Activated CD8-positive, alpha-beta T cell treated with anti-CD3 and anti-CD28 coated beads for 36 hours (primary cell): ENCODE results near the gene EFCAB6. TPM values are rescaled to one million over a fixed set of nuclear protein-coding genes. Genes with fewer than 3 reads are reported as not detected.

Source experiments
- ATAC-seq: fragments of 200-7000 bp; cut with Tn5 transposase; one replicate; pipeline ENCODE4 v1.10.0; 2021; ENCODE audit warnings: mild to moderate bottlenecking, moderate library complexity
- CTCF ChIA-PET: fragments of 350-600 bp; sonication (Branson Sonifier 250); formaldehyde crosslinking; loops from one replicate; lab custom pipeline; 2021; ENCODE audit warnings: antibody characterized with exemption; lab: Charles Lee
- POLR2A ChIA-PET: fragments of 350-600 bp; sonication (Branson Sonifier 250); formaldehyde crosslinking; loops from one replicate; lab custom pipeline; 2021; ENCODE audit warnings: antibody characterized with exemption; lab: Charles Lee
- DNase-seq: peaks from one replicate; pipeline ENCODE4 v3.0.0-alpha.2; 2020
- H3K27ac Mint-ChIP-seq: one replicate; pipeline ENCODE4 v1.8.0; 2021; ENCODE audit warnings: mild to moderate bottlenecking, mixed read lengths
- H3K27me3 Mint-ChIP-seq: one replicate; pipeline ENCODE4 v1.8.0; 2021; ENCODE audit warnings: mixed read lengths
- H3K36me3 Mint-ChIP-seq: one replicate; pipeline ENCODE4 v1.8.0; 2021; ENCODE audit warnings: low read depth, mixed read lengths
- H3K4me1 Mint-ChIP-seq: one replicate; pipeline ENCODE4 v1.8.0; 2021; ENCODE audit warnings: low read depth, mixed read lengths
- H3K4me3 Mint-ChIP-seq: one replicate; pipeline ENCODE4 v1.8.0; 2021; ENCODE audit warnings: mild to moderate bottlenecking, moderate library complexity, mixed read lengths
- H3K9me3 Mint-ChIP-seq: one replicate; pipeline ENCODE4 v1.8.0; 2021; ENCODE audit warnings: mixed read lengths
- CTCF ChIP-seq: fragments of 200-600 bp; IDR thresholded peaks from one replicate; pipeline ENCODE4 v1.8.0; 2022; ENCODE audit warnings: antibody characterized with exemption, mild to moderate bottlenecking
- intact Hi-C: fragments of 100-400 bp; cut with micrococcal nuclease; formaldehyde crosslinking; loops from one replicate; pipeline ENCODE4 v1.10.0; 2022
- total RNA-seq, 2 experiments: library from RNA; stranded (reverse); gene quantifications; one replicate each; pipeline ENCODE4 v1.2.3, GENCODE V29; 2021

Gene EFCAB6
- total RNA-seq, 2 experiments from 2014 or later, result 0.16 to 0.29 TPM

- CTCF ChIA-PET, result no interaction called here
- POLR2A ChIA-PET, result no interaction called here
- DNase-seq (no peak), ATAC-seq (no peak)
- no peak for TF ChIP-seq CTCF
- Mint-ChIP-seq H3K4me1 (no peaks in the 10 kb centered on the region), H3K9me3 (no peaks in the 10 kb centered on the region), H3K27me3 (peaks cover 5% of the 10 kb centered on the region), H3K36me3 (no peaks in the 10 kb centered on the region), H3K4me3 (no peak overlapping the region), H3K27ac (no peak overlapping the region)
- intact Hi-C loops, result no loop called here
Measured at GRCh38 chr22:43554694-43555365, 257.3 kb downstream of the EFCAB6 start.

GRCh38 chr22:43554259-43554636, 257.9 kb downstream of the EFCAB6 start:
- Mint-ChIP-seq H3K4me3 (no peak overlapping the region), H3K4me1 (no peaks in the 10 kb centered on the region), H3K27me3 (peaks cover 5% of the 10 kb centered on the region), H3K36me3 (no peaks in the 10 kb centered on the region), H3K27ac (no peak overlapping the region), H3K9me3 (no peaks in the 10 kb centered on the region)
- intact Hi-C loops, result no loop called here
- DNase-seq (no peak), ATAC-seq (no peak)
- ChIA-PET POLR2A (no interaction called here), CTCF (no interaction called here)
- no peak for TF ChIP-seq CTCF

DNA sequence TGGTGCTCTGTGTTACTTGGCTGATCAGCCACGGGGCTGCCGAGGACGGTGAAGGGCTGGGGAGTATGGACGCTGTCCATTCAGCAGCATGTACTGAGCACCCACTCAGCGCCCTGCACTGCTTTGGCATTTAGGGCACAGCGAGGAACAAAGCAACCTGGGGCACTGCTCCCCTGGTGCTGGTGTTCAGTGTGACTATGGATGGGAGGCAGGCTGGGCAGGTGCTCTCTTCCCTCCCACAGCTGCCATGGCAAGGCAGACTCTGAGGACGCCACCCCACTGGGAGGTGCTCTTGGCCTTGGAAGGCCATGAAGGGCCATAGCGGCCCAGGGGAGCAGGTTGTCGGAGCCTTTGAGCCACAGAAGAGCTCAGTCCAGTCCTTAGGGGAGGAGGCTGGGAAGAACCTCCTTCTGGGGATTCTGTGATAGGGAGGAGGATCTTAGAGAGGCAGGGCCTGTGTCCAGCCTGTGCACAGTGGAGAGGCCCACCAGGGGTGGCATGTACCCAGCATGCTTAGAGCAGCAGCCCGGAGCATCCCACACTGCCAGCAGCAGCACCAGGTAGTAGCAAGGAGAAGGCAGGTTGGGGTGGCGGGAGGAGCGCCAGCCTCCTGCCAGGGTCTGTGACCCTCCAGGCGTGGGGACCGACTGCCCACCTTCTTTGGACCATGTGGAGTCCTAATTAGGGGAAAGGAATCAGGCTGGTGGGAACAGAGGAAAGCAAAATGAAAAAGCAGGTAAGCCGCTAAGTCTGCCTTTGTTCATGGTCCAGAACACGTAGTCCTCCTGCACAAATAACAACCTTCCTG, 258.4 kb downstream of the EFCAB6 start:
- no peak overlapping the region for H3K4me3 Mint-ChIP-seq
- POLR2A ChIA-PET, result no interaction called here
- TF ChIP-seq CTCF, result no peak
- ATAC-seq (no peak), DNase-seq (no peak)
- peaks cover 5% of the 10 kb centered on the region for H3K27me3 Mint-ChIP-seq
- no peak overlapping the region for H3K27ac Mint-ChIP-seq
- no peaks in the 10 kb centered on the region for H3K9me3 Mint-ChIP-seq
- no peaks in the 10 kb centered on the region for H3K4me1 Mint-ChIP-seq
- intact Hi-C loops, result no loop called here
- CTCF ChIA-PET, result no interaction called here
- no peaks in the 10 kb centered on the region for H3K36me3 Mint-ChIP-seq

GRCh38 chr22:43550672-43551071, 261.4 kb downstream of the EFCAB6 start:
- intact Hi-C loops, result no loop called here
- ATAC-seq, result no peak
- DNase-seq, result no peak
- Mint-ChIP-seq H3K9me3 (no peaks in the 10 kb centered on the region), H3K27ac (no peak overlapping the region), H3K4me3 (no peak overlapping the region), H3K4me1 (no peaks in the 10 kb centered on the region), H3K36me3 (no peaks in the 10 kb centered on the region), H3K27me3 (peaks cover 7% of the 10 kb centered on the region)
- POLR2A ChIA-PET, result no interaction called here
- CTCF ChIA-PET, result no interaction called here
- TF ChIP-seq CTCF, result no peak

GRCh38 chr22:43550024-43550620, 262.0 kb downstream of the EFCAB6 start:
- Mint-ChIP-seq H3K4me3 (no peak overlapping the region), H3K4me1 (no peaks in the 10 kb centered on the region), H3K36me3 (no peaks in the 10 kb centered on the region), H3K27me3 (peaks cover 7% of the 10 kb centered on the region), H3K9me3 (no peaks in the 10 kb centered on the region), H3K27ac (no peak overlapping the region)
- no peak for TF ChIP-seq CTCF
- ChIA-PET POLR2A (no interaction called here), CTCF (interaction anchor here (0.9 kb wide), 1 partner anchor 265 kb away, joined by 3 read pairs; no protein-coding TSS in a partner anchor)
- intact Hi-C loops, result no loop called here
- ATAC-seq, result no peak
- no peak for DNase-seq
